ENCODE results near the gene SLC1A3.

DNA sequence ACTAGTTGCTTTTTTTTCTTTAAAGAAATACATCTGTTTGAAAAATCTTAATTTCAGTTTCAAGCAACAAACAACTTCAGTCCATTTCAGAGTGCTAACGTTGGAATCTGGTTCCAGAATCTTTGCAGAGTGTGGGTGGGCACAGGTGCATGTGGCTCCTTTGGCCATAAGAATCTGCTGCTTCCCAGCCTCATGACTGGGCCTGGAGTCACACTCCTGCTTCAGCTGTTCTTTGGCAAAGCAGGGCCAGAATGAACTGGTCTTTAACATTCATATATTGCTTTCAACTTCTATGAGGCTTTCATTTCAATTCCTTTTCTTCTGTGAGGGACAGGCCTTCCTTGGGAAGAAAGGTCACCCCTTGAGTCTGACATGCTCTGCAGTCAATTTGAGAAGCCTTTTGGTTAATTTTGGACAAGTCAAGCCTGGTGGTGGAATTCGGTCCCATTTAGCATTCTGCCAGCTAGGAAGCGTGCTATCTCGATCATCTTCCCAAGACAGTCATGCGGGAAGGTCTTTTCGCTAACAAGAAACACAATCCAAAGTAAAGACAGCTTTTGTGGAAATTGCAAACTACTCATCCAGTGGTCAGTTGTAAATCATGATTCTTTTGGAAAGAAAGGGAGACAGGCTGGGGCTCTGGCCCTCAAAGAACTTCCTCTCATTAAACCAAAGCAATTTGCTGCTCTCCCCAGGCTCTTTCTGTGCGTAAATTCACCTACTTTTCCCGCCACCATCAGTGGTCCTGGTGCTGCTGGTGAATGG is 55.2 kb downstream of the SLC1A3 start:
- TF ChIP-seq, protein P1, sequence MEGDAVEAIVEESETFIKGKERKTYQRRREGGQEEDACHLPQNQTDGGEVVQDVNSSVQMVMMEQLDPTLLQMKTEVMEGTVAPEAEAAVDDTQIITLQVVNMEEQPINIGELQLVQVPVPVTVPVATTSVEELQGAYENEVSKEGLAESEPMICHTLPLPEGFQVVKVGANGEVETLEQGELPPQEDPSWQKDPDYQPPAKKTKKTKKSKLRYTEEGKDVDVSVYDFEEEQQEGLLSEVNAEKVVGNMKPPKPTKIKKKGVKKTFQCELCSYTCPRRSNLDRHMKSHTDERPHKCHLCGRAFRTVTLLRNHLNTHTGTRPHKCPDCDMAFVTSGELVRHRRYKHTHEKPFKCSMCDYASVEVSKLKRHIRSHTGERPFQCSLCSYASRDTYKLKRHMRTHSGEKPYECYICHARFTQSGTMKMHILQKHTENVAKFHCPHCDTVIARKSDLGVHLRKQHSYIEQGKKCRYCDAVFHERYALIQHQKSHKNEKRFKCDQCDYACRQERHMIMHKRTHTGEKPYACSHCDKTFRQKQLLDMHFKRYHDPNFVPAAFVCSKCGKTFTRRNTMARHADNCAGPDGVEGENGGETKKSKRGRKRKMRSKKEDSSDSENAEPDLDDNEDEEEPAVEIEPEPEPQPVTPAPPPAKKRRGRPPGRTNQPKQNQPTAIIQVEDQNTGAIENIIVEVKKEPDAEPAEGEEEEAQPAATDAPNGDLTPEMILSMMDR (IDR thresholded peaks at IDR 0.05) = no peak
- no peak for TF ChIP-seq EZH2 (IDR thresholded peaks at IDR 0.05)
